Measurements from ENCODE around the gene TEX101. TPM values are rescaled to one million over a fixed set of nuclear protein-coding genes. Genes with fewer than 3 reads are reported as not detected.

Gene TEX101
- polyA plus RNA-seq, 3 donors = 0.16 TPM; not detected in 2

GRCh38 chr19:43446746-43447489, 32.2 kb downstream of the TEX101 start:
- Mint-ChIP-seq H3K9me3 (peaks cover 1 to 6% (median 3%) of the 10 kb centered on the region in 7 donors), H3K27me3 (ENCODE audit: low read depth in 3 of 3) (peaks cover 7 to 12% (median 8%) of the 10 kb centered on the region in 3 donors), H3K4me3 (no peak overlapping the region), H3K4me1 (peaks cover 25% of the 10 kb centered on the region), H3K27ac (peak overlapping the region in 2 of 7 donors; percentile 25 to 32), H3K36me3 (peaks cover 0 to 2% of the 10 kb centered on the region in 2 donors)
- no peak overlapping the region for H2AFZ ChIP-seq (ENCODE audit: insufficient read depth, low read depth, low read length, poor library complexity, severe bottlenecking)
- no peaks in the 10 kb centered on the region for H4K20me1 ChIP-seq (ENCODE audit: insufficient read depth, low read length)
- TF ChIP-seq, protein P1, sequence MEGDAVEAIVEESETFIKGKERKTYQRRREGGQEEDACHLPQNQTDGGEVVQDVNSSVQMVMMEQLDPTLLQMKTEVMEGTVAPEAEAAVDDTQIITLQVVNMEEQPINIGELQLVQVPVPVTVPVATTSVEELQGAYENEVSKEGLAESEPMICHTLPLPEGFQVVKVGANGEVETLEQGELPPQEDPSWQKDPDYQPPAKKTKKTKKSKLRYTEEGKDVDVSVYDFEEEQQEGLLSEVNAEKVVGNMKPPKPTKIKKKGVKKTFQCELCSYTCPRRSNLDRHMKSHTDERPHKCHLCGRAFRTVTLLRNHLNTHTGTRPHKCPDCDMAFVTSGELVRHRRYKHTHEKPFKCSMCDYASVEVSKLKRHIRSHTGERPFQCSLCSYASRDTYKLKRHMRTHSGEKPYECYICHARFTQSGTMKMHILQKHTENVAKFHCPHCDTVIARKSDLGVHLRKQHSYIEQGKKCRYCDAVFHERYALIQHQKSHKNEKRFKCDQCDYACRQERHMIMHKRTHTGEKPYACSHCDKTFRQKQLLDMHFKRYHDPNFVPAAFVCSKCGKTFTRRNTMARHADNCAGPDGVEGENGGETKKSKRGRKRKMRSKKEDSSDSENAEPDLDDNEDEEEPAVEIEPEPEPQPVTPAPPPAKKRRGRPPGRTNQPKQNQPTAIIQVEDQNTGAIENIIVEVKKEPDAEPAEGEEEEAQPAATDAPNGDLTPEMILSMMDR (IDR thresholded peaks at IDR 0.05) = peak; percentile 92
- no peak overlapping the region for H3K4me2 ChIP-seq (replicated peaks; ENCODE audit: extremely low read depth, low read length, poor library complexity, severe bottlenecking)
- no peaks in the 10 kb centered on the region for H3K79me2 ChIP-seq (ENCODE audit: insufficient read depth, low read length)
- H3K4me1 ChIP-seq (ENCODE audit: control insufficient read depth in 1 of 2, insufficient read depth in 2 of 2, low read length in 2 of 2) = peaks cover 32 to 33% of the 10 kb centered on the region in 2 donors
- no peak overlapping the region for H3K9ac ChIP-seq (ENCODE audit: insufficient read depth, low read length, poor library complexity, severe bottlenecking)
- H3K27ac ChIP-seq (ENCODE audit: low read depth in 1 of 2, low read length in 2 of 2) = no peak overlapping the region
- 45% methylated on average over 13 of the region's 14 CpGs for whole genome bisulfite sequencing (ENCODE audit: insufficient coverage)
- H3K4me3 ChIP-seq (replicated peaks in 1 of 3; ENCODE audit: low read depth in 2 of 3, low read length in 3 of 3) = no peak overlapping the region
- peak; percentile 70 to 77 (median 77) for DNase-seq
- no peaks in the 10 kb centered on the region for H3K27me3 ChIP-seq (ENCODE audit: control insufficient read depth in 2 of 2, insufficient read depth in 2 of 2, low read length in 2 of 2)
- intact Hi-C loops (cut with micrococcal nuclease) = loop anchor here (1.0 to 5.0 kb wide), 3 partner anchors 60 to 75 kb away; no protein-coding TSS in a partner anchor
- H3K9me3 ChIP-seq (replicated peaks in 1 of 2; ENCODE audit: control insufficient read depth in 1 of 2, insufficient read depth in 1 of 2, low read length in 2 of 2) = no peaks in the 10 kb centered on the region
- H3K36me3 ChIP-seq (replicated peaks in 1 of 2; ENCODE audit: control insufficient read depth in 1 of 2, insufficient read depth in 2 of 2, low read length in 2 of 2) = no peaks in the 10 kb centered on the region

GRCh38 chr19:43447655-43448054, 33.0 kb downstream of the TEX101 start:
- Histone ChIP-seq H3K4me1 (ENCODE audit: control insufficient read depth in 1 of 2, insufficient read depth in 2 of 2, low read length in 2 of 2) (peaks cover 28 to 30% of the 10 kb centered on the region in 2 donors), H3K79me2 (ENCODE audit: insufficient read depth, low read length) (no peaks in the 10 kb centered on the region), H3K4me2 (replicated peaks; ENCODE audit: extremely low read depth, low read length, poor library complexity, severe bottlenecking) (no peak overlapping the region), H3K4me3 (replicated peaks in 1 of 3; ENCODE audit: low read depth in 2 of 3, low read length in 3 of 3) (no peak overlapping the region), H3K9ac (ENCODE audit: insufficient read depth, low read length, poor library complexity, severe bottlenecking) (no peak overlapping the region), H4K20me1 (ENCODE audit: insufficient read depth, low read length) (no peaks in the 10 kb centered on the region), H3K27ac (ENCODE audit: low read depth in 1 of 2, low read length in 2 of 2) (no peak overlapping the region), H3K9me3 (replicated peaks in 1 of 2; ENCODE audit: control insufficient read depth in 1 of 2, insufficient read depth in 1 of 2, low read length in 2 of 2) (peaks cover 0 to 3% of the 10 kb centered on the region in 2 donors), H2AFZ (ENCODE audit: insufficient read depth, low read depth, low read length, poor library complexity, severe bottlenecking) (no peak overlapping the region), H3K27me3 (ENCODE audit: control insufficient read depth in 2 of 2, insufficient read depth in 2 of 2, low read length in 2 of 2) (no peaks in the 10 kb centered on the region), H3K36me3 (replicated peaks in 1 of 2; ENCODE audit: control insufficient read depth in 1 of 2, insufficient read depth in 2 of 2, low read length in 2 of 2) (no peaks in the 10 kb centered on the region)
- H3K4me3 Mint-ChIP-seq = no peak overlapping the region
- no peak for DNase-seq
- intact Hi-C loops (cut with micrococcal nuclease) = loop anchor here (1.0 to 5.0 kb wide), 3 partner anchors 60 to 75 kb away; no protein-coding TSS in a partner anchor
- H3K36me3 Mint-ChIP-seq = peaks cover 2 to 4% of the 10 kb centered on the region in 2 donors
- H3K4me1 Mint-ChIP-seq = peaks cover 23% of the 10 kb centered on the region
- H3K27me3 Mint-ChIP-seq (ENCODE audit: low read depth in 3 of 3) = peaks cover 5 to 12% (median 9%) of the 10 kb centered on the region in 3 donors
- TF ChIP-seq, protein P1 (IDR thresholded peaks at IDR 0.05) = no peak
- peaks cover 4 to 9% (median 5%) of the 10 kb centered on the region in 7 donors for H3K9me3 Mint-ChIP-seq
- no peak overlapping the region for H3K27ac Mint-ChIP-seq
- 92% methylated on average over 7 of the region's 9 CpGs for WGBS (ENCODE audit: insufficient coverage)

Data from CD14-positive monocyte (primary cell).